CD4-positive, alpha-beta T cell (primary cell): ENCODE measurements around the gene PRDM16. TPM values are rescaled to one million over a fixed set of nuclear protein-coding genes. Genes with fewer than 3 reads are reported as not detected.

Experiments used
- ATAC-seq: fragments of 200-7000 bp; cut with Tn5 transposase; one replicate; pipeline ENCODE4 v1.10.0; 2022; ENCODE audit warnings: mild to moderate bottlenecking; ENCODE audit not compliant: poor library complexity
- CTCF ChIA-PET: fragments of 350-600 bp; sonication (Branson Sonifier 250); formaldehyde crosslinking; loops from one replicate; lab custom pipeline; 2021; ENCODE audit warnings: antibody characterized with exemption, inconsistent platforms; lab: Charles Lee
- POLR2A ChIA-PET: fragments of 350-600 bp; sonication (Branson Sonifier 250); formaldehyde crosslinking; loops from one replicate; lab custom pipeline; 2021; ENCODE audit warnings: antibody characterized with exemption, inconsistent platforms; lab: Charles Lee
- DNase-seq, 14 experiments: peaks; one replicate each; pipeline ENCODE4 v3.0.0-alpha.2; 2013 to 2020; ENCODE audit warnings: mixed read lengths in 2 of 14
- H3K27ac ChIP-seq, 2 donors: one replicate each; pipeline versions ENCODE4 v1.5.1 to v1.7.0; 2013; ENCODE audit warnings: low read length in 2 of 2, low read depth in 1 of 2, mild to moderate bottlenecking in 1 of 2
- H3K27me3 ChIP-seq, 2 experiments: 1 replicate in 1 of 2; 2 replicates in 1 of 2; pipeline versions ENCODE4 v1.6.1 to v1.7.0; 2013; ENCODE audit warnings: low read length in 2 of 2, control low read depth in 1 of 2, mild to moderate bottlenecking in 1 of 2, moderate library complexity in 1 of 2; ENCODE audit not compliant: insufficient read depth in 2 of 2, control insufficient read depth in 1 of 2
- H3K36me3 ChIP-seq: one replicate; pipeline ENCODE4 v1.6.1; 2013; ENCODE audit warnings: low read length, control low read depth; ENCODE audit not compliant: insufficient read depth
- H3K4me1 ChIP-seq: one replicate; pipeline ENCODE4 v1.6.1; 2013; ENCODE audit warnings: low read length, control low read depth; ENCODE audit not compliant: insufficient read depth
- H3K4me3 ChIP-seq: one replicate; pipeline ENCODE4 v1.5.1; 2013; ENCODE audit warnings: mild to moderate bottlenecking, low read length, moderate library complexity
- H3K9me3 ChIP-seq, 2 experiments: 1 replicate in 1 of 2; 2 replicates in 1 of 2; pipeline versions ENCODE4 v1.6.1 to v1.7.0; 2013; ENCODE audit warnings: low read length in 2 of 2, mild to moderate bottlenecking in 2 of 2, control low read depth in 1 of 2, moderate library complexity in 1 of 2; ENCODE audit not compliant: control insufficient read depth in 1 of 2, insufficient read depth in 1 of 2
- H3K27ac Mint-ChIP-seq: one replicate; pipeline ENCODE4 v1.8.0; 2020; ENCODE audit warnings: mixed read lengths
- H3K27me3 Mint-ChIP-seq: one replicate; pipeline ENCODE4 v1.8.0; 2021; ENCODE audit warnings: mixed read lengths
- H3K36me3 Mint-ChIP-seq: one replicate; pipeline ENCODE4 v1.8.0; 2021; ENCODE audit warnings: low read depth, mixed read lengths
- H3K4me1 Mint-ChIP-seq: one replicate; pipeline ENCODE4 v1.8.0; 2021; ENCODE audit warnings: low read depth, mixed read lengths
- H3K4me3 Mint-ChIP-seq: one replicate; pipeline ENCODE4 v1.8.0; 2020; ENCODE audit warnings: mild to moderate bottlenecking, mixed read lengths
- H3K9me3 Mint-ChIP-seq: one replicate; pipeline ENCODE4 v1.8.0; 2020; ENCODE audit warnings: mixed read lengths
- intact Hi-C, 2 experiments: fragments of 100-400 bp; cut with DNase I in 1 of 2; cut with micrococcal nuclease in 1 of 2; formaldehyde crosslinking; loops; one replicate each; pipeline versions ENCODE4 v1.15.1 to v1.9.0; 2023 to 2025; cut with DNase I, micrococcal nuclease
- total RNA-seq, 174 experiments: library from RNA in 2 of 174; stranded (reverse) in 2 of 174; gene quantifications; one replicate each; pipeline ENCODE4 v1.2.3 and lab custom pipeline; 2021 to 2026
- TF ChIP-seq, protein P1 (sequence below): fragments of 200-600 bp; IDR thresholded peaks from one replicate; pipeline ENCODE4 v1.8.0; 2022; ENCODE audit warnings: antibody characterized with exemption, mild to moderate bottlenecking

The PRDM16 gene
- total RNA-seq, 2 experiments from 2014 or later: not detected

GRCh38 chr1:3213730-3214129 lies 144.7 kb downstream of the PRDM16 start:
- H3K27me3 Mint-ChIP-seq: no peaks in the 10 kb centered on the region
- TF ChIP-seq, protein P1, sequence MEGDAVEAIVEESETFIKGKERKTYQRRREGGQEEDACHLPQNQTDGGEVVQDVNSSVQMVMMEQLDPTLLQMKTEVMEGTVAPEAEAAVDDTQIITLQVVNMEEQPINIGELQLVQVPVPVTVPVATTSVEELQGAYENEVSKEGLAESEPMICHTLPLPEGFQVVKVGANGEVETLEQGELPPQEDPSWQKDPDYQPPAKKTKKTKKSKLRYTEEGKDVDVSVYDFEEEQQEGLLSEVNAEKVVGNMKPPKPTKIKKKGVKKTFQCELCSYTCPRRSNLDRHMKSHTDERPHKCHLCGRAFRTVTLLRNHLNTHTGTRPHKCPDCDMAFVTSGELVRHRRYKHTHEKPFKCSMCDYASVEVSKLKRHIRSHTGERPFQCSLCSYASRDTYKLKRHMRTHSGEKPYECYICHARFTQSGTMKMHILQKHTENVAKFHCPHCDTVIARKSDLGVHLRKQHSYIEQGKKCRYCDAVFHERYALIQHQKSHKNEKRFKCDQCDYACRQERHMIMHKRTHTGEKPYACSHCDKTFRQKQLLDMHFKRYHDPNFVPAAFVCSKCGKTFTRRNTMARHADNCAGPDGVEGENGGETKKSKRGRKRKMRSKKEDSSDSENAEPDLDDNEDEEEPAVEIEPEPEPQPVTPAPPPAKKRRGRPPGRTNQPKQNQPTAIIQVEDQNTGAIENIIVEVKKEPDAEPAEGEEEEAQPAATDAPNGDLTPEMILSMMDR: no peak
- no peak overlapping the region for H3K4me3 Mint-ChIP-seq
- H3K4me3 ChIP-seq: no peak overlapping the region
- ChIA-PET POLR2A (no interaction called here), CTCF (no interaction called here)
- H3K9me3 ChIP-seq: peaks cover 0 to 11% of the 10 kb centered on the region in 2 experiments
- DNase-seq (no peak), ATAC-seq (no peak)
- H3K27ac Mint-ChIP-seq: no peak overlapping the region
- H3K9me3 Mint-ChIP-seq: no peaks in the 10 kb centered on the region
- no peaks in the 10 kb centered on the region for H3K36me3 ChIP-seq
- H3K36me3 Mint-ChIP-seq: no peaks in the 10 kb centered on the region
- intact Hi-C loops: no loop called here
- no peak overlapping the region for H3K27ac ChIP-seq
- no peaks in the 10 kb centered on the region for H3K27me3 ChIP-seq
- no peaks in the 10 kb centered on the region for H3K4me1 ChIP-seq
- H3K4me1 Mint-ChIP-seq: no peaks in the 10 kb centered on the region

DNA sequence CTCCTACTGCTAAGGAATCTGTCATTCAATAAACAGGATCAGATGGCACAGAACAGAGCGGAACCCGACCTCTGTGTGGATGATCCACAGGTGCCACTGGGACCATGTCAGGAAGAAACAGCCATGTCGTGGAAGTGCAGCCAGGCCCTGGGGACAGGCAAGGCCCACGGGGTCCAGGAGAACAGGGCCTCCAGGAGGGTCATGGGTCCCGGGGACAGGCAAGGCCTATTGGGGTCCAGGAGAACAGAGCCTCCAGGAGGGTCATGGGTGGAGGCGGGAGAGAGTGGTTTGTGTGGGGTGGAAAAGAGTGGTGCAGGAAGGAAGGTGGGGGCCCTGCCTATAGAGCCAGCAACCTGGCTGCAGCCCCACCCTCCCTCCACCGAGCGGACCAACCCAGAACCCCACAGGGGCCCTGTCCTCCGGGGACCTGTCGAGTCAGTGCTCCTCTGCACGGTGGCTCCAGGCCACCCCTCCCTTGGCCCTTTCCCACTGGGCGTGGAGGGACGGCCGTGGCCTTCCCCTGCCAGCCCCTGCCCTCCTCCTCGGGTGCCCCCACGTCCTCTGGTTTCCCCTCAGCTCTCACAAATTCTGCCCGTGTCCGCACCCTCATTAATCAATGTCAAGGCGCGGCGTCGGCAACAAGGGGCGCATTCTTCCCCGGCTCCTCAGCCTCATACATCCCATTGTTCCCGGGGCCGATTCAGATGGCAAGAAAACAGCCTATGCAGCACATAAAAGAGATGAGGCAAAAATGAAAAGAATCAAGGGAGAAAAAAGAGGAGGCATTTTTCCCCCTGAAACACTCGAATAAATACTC lies 146.4 kb downstream of the PRDM16 start:
- Histone ChIP-seq H3K27me3 (no peaks in the 10 kb centered on the region), H3K4me3 (no peak overlapping the region), H3K4me1 (no peaks in the 10 kb centered on the region), H3K9me3 (peaks cover 0 to 16% of the 10 kb centered on the region in 2 experiments), H3K27ac (no peak overlapping the region), H3K36me3 (no peaks in the 10 kb centered on the region)
- Mint-ChIP-seq H3K27me3 (no peaks in the 10 kb centered on the region), H3K4me3 (no peak overlapping the region), H3K4me1 (no peaks in the 10 kb centered on the region), H3K36me3 (no peaks in the 10 kb centered on the region), H3K27ac (no peak overlapping the region), H3K9me3 (no peaks in the 10 kb centered on the region)
- no peak for DNase-seq
- intact Hi-C loops: no loop called here
- TF ChIP-seq, protein P1: no peak
- ChIA-PET POLR2A (no interaction called here), CTCF (no interaction called here)
- no peak for ATAC-seq

DNA sequence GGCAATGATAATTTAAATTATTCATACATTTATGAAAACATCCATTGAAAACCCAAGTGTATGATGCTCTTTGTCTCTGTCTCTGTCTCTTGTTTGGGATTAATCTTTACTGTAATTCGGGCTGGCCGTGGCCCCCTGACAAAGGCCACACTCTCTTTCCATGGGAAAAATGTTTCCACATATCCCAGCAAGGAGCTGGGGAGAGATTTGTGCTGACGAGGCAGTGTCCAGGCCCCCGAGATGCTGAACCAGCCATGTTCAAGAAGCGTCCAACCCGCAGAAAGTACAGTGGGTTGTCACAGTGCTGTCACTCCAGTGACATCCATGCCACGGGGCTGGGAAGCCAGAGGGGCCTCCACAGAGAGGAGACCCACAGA lies 147.0 kb downstream of the PRDM16 start:
- no peaks in the 10 kb centered on the region for H3K4me1 Mint-ChIP-seq
- H3K27ac Mint-ChIP-seq: no peak overlapping the region
- no peak overlapping the region for H3K4me3 Mint-ChIP-seq
- no peaks in the 10 kb centered on the region for H3K36me3 Mint-ChIP-seq
- TF ChIP-seq, protein P1: no peak
- ATAC-seq (no peak), DNase-seq (no peak)
- Histone ChIP-seq H3K4me3 (no peak overlapping the region), H3K36me3 (no peaks in the 10 kb centered on the region), H3K27ac (no peak overlapping the region), H3K9me3 (peaks cover 0 to 17% of the 10 kb centered on the region in 2 experiments), H3K27me3 (no peaks in the 10 kb centered on the region), H3K4me1 (no peaks in the 10 kb centered on the region)
- no peaks in the 10 kb centered on the region for H3K9me3 Mint-ChIP-seq
- CTCF ChIA-PET: no interaction called here
- no peaks in the 10 kb centered on the region for H3K27me3 Mint-ChIP-seq
- intact Hi-C loops: no loop called here
- POLR2A ChIA-PET: no interaction called here
